Esophagus muscularis mucosa (tissue), 4 donors: ENCODE data around the gene BICD2. TPM values are rescaled to one million over a fixed set of nuclear protein-coding genes. Genes with fewer than 3 reads are reported as not detected.
"Not testable (repeated sequence)": the region's sequence is repeated elsewhere in the genome, so short reads cannot be mapped to it uniquely, and the experiment has no call there.

ENCODE experiments used
- DNase-seq: peaks from one replicate; pipeline ENCODE4 v3.0.0-alpha.2; 2017; ENCODE audit errors: extremely low spot score
- H3K27ac ChIP-seq, 4 donors: fragments of 200-600 bp; sonication (generic); replicated peaks in 1 of 4; 1 replicate in 3 of 4; 2 replicates in 1 of 4; pipeline ENCODE4 v1.5.1; 2016 to 2019; ENCODE audit warnings: mild to moderate bottlenecking in 1 of 4
- H3K27me3 ChIP-seq, 4 donors: fragments of 200-600 bp; sonication (generic); one replicate each; pipeline versions ENCODE4 v1.5.1 to v1.6.0; 2016 to 2019
- H3K36me3 ChIP-seq, 4 donors: fragments of 200-600 bp; sonication (generic); one replicate each; pipeline ENCODE4 v1.5.1; 2016 to 2019
- H3K4me1 ChIP-seq, 4 donors: fragments of 200-600 bp; sonication (generic); one replicate each; pipeline ENCODE4 v1.5.1; 2016 to 2019
- H3K4me3 ChIP-seq, 4 donors: fragments of 200-600 bp; sonication (generic); 1 replicate in 2 of 4; 2 replicates in 2 of 4; pipeline ENCODE4 v1.5.1; 2016 to 2019; ENCODE audit warnings: mild to moderate bottlenecking in 4 of 4, moderate library complexity in 1 of 4
- H3K9me3 ChIP-seq, 4 donors: fragments of 200-600 bp; sonication (generic); 1 replicate in 3 of 4; 2 replicates in 1 of 4; pipeline ENCODE4 v1.5.1; 2016 to 2019
- CTCF ChIP-seq, 3 experiments: fragments of 200-600 bp in 2 of 3; fragments of 450-650 bp in 1 of 3; sonication (generic) in 2 of 3; IDR thresholded peaks; one replicate each; pipeline ENCODE4 v1.5.1; 2017 to 2019; ENCODE audit warnings: antibody characterized with exemption in 3 of 3, mild to moderate bottlenecking in 2 of 3, moderate library complexity in 1 of 3
- EP300 ChIP-seq: sonication (generic); formaldehyde crosslinking; IDR thresholded peaks from one replicate; pipeline ENCODE4 v1.6.1; 2017; ENCODE audit warnings: antibody characterized with exemption
- POLR2A ChIP-seq: fragments of 450-650 bp; IDR thresholded peaks from one replicate; pipeline ENCODE4 v1.6.1; 2017; ENCODE audit warnings: antibody characterized with exemption, moderate library complexity, mild to moderate bottlenecking, low read depth
- POLR2AphosphoS5 ChIP-seq, 2 donors: sonication (generic); formaldehyde crosslinking; IDR thresholded peaks; one replicate each; pipeline ENCODE4 v1.6.1; 2017; ENCODE audit warnings: antibody characterized with exemption in 2 of 2
- WGBS: methylation state at CpG from one replicate; pipeline ENCODE4 v1.1.5; 2018; 5-methylcytosine and 5-hydroxymethylcytosine counted together
- intact Hi-C: fragments of 100-400 bp; cut with DNase I; formaldehyde crosslinking; loops from one replicate; pipeline ENCODE4 v1.15.1; 2023
- total RNA-seq, 4 donors: library from RNA; depleted of rRNA; stranded (reverse); fragments of >200 nt; gene quantifications; one replicate each; pipeline versions ENCODE4 v1.1.0 to v1.2.1, GENCODE V29; 2016

The BICD2 gene
- 10 to 100 TPM; 44.0 to 72.5 (median 57.3) TPM for total RNA-seq

DNA sequence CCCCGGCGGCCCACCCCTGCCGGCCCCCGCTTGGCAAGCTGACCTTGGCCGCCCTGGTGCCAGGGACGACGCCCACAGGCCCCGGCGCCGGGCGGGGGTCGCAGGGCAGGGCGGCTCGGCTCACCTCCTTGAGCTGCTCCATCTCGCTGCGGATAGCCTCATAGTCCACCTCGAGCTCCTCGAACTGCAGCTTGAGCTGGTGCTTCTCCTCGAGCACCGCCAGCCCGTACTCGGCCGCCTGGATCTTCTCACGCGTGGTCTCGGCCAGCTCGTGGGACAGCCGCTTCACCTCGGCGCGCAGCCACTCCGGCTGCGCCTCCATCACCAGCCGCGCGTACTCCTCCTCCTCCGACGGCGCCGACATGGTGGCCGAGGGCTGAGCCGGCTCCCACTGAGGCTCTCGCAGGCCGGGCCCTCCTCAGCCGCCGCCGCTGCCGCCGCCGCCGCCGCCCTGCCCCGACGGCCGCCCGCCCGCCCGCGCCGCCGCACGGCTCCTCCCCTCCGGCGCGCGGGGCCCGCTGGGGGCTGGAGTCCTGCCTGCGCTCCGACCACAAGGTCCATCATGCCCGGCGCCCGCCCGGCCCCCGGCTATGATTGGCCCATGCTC is at the start of gene BICD2:
TSS of gene BICD2 (minus strand) at position 453 of the 607 bp plus-strand sequence. CDS start at position 364, 89 bp downstream.
- no peak for DNase-seq
- TF ChIP-seq POLR2AphosphoS5 (IDR thresholded peaks at IDR 0.05) (no peak), CTCF (IDR thresholded peaks at IDR 0.05) (no peak), EP300 (no peak), POLR2A (peak; percentile 6)
- Histone ChIP-seq H3K4me3 (peak within 1 kb of the TSS; percentile 82 to 100 (median 98)), H3K9me3 (no peaks in the 10 kb centered on the region), H3K4me1 (peaks cover 53 to 56% (median 54%) of the 10 kb centered on the region in 4 donors), H3K27ac (peak within 1 kb of the TSS; percentile 98 to 100 (median 100)), H3K36me3 (no peaks in the 10 kb centered on the region), H3K27me3 (no peaks in the 10 kb centered on the region)
- 0% methylated on average over 3 of the region's 74 CpGs for WGBS
- intact Hi-C loops: loop anchor here (2.0 kb wide), 1 partner anchor 94 kb away; the partner anchor contains the start of gene IPPK

GRCh38 chr9:92809629-92810326 is 45.1 kb upstream of the BICD2 start:
- Histone ChIP-seq H3K4me3 (peak overlapping the region; percentile 29 to 50 (median 32)), H3K27me3 (peaks cover 22 to 98% (median 76%) of the 10 kb centered on the region in 4 donors), H3K4me1 (peaks cover 30 to 32% (median 31%) of the 10 kb centered on the region in 4 donors)
- 13% methylated on average over 21 of the region's 34 CpGs for WGBS
- DNase-seq, H3K9me3 ChIP-seq, H3K27ac ChIP-seq, H3K36me3 ChIP-seq, intact Hi-C loops: not testable (repeated sequence)

DNA sequence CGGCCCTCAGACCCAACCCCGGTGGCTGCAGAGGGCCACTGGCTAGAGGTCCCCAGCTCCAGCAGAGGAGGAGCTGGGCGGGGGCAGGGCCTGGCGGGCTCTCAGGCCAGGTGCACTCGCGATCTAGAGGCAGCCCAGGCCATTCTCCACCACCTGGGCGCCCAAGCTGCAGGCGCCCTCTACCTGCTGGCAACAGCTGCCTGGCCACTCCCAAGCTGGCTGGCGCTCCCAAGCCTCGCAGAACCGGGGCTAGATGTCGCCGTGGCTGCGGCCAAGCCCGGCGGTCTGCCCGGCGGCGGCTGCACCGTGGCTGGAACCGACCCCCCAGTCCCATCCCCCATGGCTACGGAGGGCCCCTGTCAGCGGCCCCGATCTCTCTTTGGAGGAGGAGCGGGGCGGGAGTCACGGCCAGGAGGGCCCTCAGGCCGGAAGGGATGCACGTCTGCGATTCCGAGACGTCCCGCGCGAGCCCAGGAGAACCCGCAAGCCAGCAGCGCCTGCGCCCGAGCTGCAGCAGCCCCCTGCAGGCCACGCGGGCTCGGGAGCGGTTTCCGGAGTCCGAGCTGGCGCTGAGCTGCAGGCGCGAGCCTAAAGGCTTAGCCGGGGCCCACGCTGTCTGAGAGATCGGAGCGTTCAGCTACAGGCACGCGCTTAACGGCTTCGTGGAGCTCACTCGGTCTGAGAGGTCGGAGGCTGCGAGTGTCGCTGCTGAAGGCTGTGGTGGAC is 44.3 kb upstream of the BICD2 start:
- intact Hi-C loops: no loop called here
- Histone ChIP-seq H3K36me3 (no peaks in the 10 kb centered on the region), H3K27me3 (peaks cover 22 to 98% (median 76%) of the 10 kb centered on the region in 4 donors), H3K4me1 (peaks cover 30 to 32% (median 31%) of the 10 kb centered on the region in 4 donors), H3K27ac (no peak overlapping the region), H3K4me3 (peak overlapping the region; percentile 29 to 50 (median 32)), H3K9me3 (no peaks in the 10 kb centered on the region)
- TF ChIP-seq CTCF (IDR thresholded peaks at IDR 0.05): peak in 1 of 3 experiments; percentile 17
- no peak for TF ChIP-seq POLR2A
- no peak for TF ChIP-seq EP300
- TF ChIP-seq POLR2AphosphoS5 (IDR thresholded peaks at IDR 0.05): peak in 1 of 2 donors; percentile 46
- DNase-seq: no peak
- 3% methylated on average over 6 of the region's 60 CpGs for WGBS

DNA sequence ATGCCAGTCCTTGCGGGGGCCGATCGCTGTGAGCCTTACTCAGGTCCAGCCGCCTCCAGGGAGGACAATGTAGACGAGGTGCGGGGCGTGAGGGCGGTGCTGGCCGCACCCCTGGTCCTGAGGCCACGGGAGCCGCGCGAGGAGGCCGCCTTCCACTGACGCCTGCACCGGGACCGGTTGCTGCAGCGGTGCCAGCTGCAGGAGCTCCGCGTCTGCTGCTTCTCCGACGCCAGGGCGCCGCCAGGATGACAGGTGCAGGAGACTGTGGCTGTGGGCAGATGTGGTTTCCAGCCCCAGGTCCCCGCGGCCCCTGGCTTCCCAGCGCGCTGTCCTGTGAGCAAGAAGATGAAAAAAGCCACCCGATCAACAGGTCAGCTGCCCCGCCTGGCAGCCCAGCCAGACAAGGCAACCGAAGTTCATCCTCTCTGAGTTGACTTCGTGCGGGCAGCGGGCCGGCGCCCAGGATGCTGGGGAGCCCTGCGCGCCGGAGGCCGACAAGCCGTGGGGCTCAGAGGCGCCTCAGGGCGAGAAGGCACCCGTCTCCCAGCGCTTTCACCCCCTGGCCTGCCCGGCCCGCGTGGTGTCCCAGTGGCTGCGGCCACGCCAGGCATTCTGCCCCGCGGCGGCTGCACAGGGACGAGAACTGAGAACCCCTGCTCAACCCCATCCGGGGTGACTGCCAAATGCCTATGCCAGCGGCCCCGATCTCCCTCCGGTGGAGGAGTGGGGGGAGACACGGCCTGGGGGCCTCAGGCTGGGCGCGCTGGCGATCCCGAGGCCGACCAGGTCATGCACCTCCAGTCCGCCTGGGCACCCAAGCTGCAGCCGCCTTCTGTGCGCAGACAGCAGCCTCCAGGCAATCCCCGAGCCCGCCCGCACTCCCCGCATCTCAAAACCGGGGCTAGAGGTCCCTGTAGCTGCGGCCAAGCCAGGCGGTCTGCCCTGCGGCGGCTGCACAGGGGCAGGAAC is 43.4 kb upstream of the BICD2 start:
- no peak overlapping the region for H3K27ac ChIP-seq
- peaks cover 22 to 98% (median 72%) of the 10 kb centered on the region in 4 donors for H3K27me3 ChIP-seq
- 5% methylated on average over 13 of the region's 76 CpGs for WGBS
- H3K4me1 ChIP-seq: peaks cover 30 to 32% (median 31%) of the 10 kb centered on the region in 4 donors
- DNase-seq: no peak
- no peaks in the 10 kb centered on the region for H3K9me3 ChIP-seq
- no peaks in the 10 kb centered on the region for H3K36me3 ChIP-seq
- intact Hi-C loops: no loop called here
- TF ChIP-seq EP300 (no peak), CTCF (IDR thresholded peaks at IDR 0.05) (no peak), POLR2A (no peak), POLR2AphosphoS5 (IDR thresholded peaks at IDR 0.05) (no peak)
- peak overlapping the region; percentile 29 to 50 (median 32) for H3K4me3 ChIP-seq
